ENCODE results near the gene TTC34. TPM values are rescaled to one million over a fixed set of nuclear protein-coding genes. Genes with fewer than 3 reads are reported as not detected.

Gene TTC34
- total and polyA plus RNA-seq, 2 of the 13 experiments (the other 11 are each of a cell fraction or from before 2014, with no cell fraction given), result 0.07 to 0.11 TPM

DNA sequence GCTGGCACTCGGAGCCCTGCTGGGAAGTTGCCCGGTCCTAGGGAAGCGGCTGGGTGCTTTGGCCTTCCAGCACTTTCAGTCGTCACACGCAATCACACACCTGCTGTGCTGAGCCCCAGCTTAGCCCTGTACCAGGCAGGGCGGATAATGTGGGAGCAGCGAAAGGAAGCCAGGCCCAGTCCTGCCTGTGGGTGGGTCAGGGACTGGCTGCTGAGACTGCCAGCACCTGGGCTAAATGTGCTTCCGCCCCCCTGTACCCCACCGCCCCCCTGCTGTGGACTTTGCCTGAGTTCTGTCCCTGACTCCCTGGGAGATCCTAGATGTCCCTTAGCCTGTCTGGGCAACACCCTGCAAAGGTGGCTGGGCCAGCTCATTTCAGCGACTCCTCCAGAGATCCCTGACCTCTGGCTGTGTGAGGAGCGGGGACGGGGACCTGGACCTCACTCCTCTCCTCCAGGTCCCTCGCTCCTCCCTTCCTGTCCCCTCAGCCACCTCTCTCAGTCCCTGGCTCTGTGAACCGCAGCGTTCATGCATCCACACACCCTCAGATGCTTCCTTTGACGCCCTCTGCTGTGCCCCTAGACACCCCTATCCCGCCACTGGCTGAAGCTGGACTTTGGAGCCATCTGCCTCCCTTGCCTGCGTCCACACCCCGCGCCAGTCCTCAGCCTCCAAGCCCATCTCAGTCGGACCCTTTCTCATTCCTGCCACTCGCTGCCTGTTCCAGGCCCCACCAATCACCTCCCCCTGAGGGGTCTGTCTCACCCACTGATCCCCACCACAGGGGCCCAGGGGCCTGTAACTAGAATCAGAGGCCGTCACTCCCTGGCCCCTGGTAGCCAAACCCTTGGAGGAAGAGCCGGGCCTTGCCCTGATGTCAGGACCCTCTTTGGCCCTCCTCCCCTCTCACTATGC, 170.1 kb downstream of the TTC34 start (continued):
- TF ChIP-seq, protein P1, sequence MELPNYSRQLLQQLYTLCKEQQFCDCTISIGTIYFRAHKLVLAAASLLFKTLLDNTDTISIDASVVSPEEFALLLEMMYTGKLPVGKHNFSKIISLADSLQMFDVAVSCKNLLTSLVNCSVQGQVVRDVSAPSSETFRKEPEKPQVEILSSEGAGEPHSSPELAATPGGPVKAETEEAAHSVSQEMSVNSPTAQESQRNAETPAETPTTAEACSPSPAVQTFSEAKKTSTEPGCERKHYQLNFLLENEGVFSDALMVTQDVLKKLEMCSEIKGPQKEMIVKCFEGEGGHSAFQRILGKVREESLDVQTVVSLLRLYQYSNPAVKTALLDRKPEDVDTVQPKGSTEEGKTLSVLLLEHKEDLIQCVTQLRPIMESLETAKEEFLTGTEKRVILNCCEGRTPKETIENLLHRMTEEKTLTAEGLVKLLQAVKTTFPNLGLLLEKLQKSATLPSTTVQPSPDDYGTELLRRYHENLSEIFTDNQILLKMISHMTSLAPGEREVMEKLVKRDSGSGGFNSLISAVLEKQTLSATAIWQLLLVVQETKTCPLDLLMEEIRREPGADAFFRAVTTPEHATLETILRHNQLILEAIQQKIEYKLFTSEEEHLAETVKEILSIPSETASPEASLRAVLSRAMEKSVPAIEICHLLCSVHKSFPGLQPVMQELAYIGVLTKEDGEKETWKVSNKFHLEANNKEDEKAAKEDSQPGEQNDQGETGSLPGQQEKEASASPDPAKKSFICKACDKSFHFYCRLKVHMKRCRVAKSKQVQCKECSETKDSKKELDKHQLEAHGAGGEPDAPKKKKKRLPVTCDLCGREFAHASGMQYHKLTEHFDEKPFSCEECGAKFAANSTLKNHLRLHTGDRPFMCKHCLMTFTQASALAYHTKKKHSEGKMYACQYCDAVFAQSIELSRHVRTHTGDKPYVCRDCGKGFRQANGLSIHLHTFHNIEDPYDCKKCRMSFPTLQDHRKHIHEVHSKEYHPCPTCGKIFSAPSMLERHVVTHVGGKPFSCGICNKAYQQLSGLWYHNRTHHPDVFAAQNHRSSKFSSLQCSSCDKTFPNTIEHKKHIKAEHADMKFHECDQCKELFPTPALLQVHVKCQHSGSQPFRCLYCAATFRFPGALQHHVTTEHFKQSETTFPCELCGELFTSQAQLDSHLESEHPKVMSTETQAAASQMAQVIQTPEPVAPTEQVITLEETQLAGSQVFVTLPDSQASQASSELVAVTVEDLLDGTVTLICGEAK (IDR thresholded peaks at IDR 0.05), result no peak
- TF ChIP-seq, protein P1 (CRISPR knock-in tag; IDR thresholded peaks at IDR 0.05), result no peak
- TF ChIP-seq, protein P2, sequence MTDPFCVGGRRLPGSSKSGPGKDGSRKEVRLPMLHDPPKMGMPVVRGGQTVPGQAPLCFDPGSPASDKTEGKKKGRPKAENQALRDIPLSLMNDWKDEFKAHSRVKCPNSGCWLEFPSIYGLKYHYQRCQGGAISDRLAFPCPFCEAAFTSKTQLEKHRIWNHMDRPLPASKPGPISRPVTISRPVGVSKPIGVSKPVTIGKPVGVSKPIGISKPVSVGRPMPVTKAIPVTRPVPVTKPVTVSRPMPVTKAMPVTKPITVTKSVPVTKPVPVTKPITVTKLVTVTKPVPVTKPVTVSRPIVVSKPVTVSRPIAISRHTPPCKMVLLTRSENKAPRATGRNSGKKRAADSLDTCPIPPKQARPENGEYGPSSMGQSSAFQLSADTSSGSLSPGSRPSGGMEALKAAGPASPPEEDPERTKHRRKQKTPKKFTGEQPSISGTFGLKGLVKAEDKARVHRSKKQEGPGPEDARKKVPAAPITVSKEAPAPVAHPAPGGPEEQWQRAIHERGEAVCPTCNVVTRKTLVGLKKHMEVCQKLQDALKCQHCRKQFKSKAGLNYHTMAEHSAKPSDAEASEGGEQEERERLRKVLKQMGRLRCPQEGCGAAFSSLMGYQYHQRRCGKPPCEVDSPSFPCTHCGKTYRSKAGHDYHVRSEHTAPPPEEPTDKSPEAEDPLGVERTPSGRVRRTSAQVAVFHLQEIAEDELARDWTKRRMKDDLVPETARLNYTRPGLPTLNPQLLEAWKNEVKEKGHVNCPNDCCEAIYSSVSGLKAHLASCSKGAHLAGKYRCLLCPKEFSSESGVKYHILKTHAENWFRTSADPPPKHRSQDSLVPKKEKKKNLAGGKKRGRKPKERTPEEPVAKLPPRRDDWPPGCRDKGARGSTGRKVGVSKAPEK (CRISPR knock-in tag; IDR thresholded peaks at IDR 0.05; ENCODE audit: borderline replicate concordance), result no peak
- TF ChIP-seq ZMYM2 (CRISPR knock-in tag; IDR thresholded peaks at IDR 0.05) (no peak), CHD2 (IDR thresholded peaks at IDR 0.05; ENCODE audit: low read depth, low read length) (no peak), RAD21 (CRISPR knock-in tag; IDR thresholded peaks at IDR 0.05) (no peak), ZNF256 (CRISPR knock-in tag; conservative IDR thresholded peaks at IDR 0.05) (no peak), ARNTL (CRISPR knock-in tag; IDR thresholded peaks at IDR 0.05) (no peak), NFRKB (IDR thresholded peaks at IDR 0.05) (no peak), ZNF446 (CRISPR knock-in tag; IDR thresholded peaks at IDR 0.05) (no peak), SUZ12 (IDR thresholded peaks at IDR 0.05; ENCODE audit: low read depth, low read length) (no peak), ZFP90 (CRISPR knock-in tag; IDR thresholded peaks at IDR 0.05; ENCODE audit: borderline replicate concordance) (no peak), ZSCAN22 (CRISPR knock-in tag; IDR thresholded peaks at IDR 0.05) (no peak), NFKBIZ (CRISPR knock-in tag; IDR thresholded peaks at IDR 0.05) (no peak)
- TF ChIP-seq, protein P3, sequence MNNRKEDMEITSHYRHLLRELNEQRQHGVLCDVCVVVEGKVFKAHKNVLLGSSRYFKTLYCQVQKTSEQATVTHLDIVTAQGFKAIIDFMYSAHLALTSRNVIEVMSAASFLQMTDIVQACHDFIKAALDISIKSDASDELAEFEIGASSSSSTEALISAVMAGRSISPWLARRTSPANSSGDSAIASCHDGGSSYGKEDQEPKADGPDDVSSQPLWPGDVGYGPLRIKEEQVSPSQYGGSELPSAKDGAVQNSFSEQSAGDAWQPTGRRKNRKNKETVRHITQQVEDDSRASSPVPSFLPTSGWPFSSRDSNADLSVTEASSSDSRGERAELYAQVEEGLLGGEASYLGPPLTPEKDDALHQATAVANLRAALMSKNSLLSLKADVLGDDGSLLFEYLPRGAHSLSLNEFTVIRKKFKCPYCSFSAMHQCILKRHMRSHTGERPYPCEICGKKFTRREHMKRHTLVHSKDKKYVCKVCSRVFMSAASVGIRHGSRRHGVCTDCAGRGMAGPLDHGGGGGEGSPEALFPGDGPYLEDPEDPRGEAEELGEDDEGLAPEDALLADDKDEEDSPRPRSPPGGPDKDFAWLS (CRISPR knock-in tag; IDR thresholded peaks at IDR 0.05; ENCODE audit: borderline replicate concordance), result no peak
- TF ChIP-seq, protein P4, sequence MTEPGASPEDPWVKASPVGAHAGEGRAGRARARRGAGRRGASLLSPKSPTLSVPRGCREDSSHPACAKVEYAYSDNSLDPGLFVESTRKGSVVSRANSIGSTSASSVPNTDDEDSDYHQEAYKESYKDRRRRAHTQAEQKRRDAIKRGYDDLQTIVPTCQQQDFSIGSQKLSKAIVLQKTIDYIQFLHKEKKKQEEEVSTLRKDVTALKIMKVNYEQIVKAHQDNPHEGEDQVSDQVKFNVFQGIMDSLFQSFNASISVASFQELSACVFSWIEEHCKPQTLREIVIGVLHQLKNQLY (CRISPR knock-in tag; IDR thresholded peaks at IDR 0.05), result no peak

All from HepG2 (cell line).